ENCODE results near the gene CHRNA3. TPM values are rescaled to one million over a fixed set of nuclear protein-coding genes. Genes with fewer than 3 reads are reported as not detected.

The CHRNA3 gene
- total RNA-seq, 1 donor from 2014 or later: 1.6 TPM

DNA sequence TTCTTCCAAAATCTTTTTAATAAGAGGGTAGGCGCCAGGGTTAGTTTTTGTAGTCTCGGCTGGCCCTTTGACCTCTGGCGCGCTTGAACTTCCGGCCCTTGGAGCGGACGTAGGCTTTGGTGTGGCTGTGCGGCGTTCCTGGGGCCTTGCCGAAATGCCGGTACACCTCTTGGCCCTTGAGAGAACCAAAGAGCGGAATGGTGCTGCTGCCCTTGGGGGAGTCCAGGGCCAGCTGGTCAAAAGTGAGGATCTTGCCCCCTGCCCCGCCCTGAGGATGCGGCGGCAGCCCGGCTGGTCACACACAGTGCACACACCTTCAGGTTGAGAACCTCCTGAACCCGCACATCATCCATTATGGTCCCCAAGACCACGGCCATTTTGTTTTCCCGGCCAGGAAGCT, 40.2 kb upstream of the CHRNA3 start:
- no peaks in the 10 kb centered on the region for H3K4me1 ChIP-seq
- no peaks in the 10 kb centered on the region for H4K20me1 ChIP-seq (ENCODE audit: low read depth)
- H3K27ac ChIP-seq: no peak overlapping the region
- H3K9ac ChIP-seq: no peak overlapping the region
- no peak for TF ChIP-seq EZH2 (IDR thresholded peaks at IDR 0.05)
- Mint-ChIP-seq H3K9me3 (no peaks in the 10 kb centered on the region), H3K27ac (no peak overlapping the region), H3K4me1 (no peaks in the 10 kb centered on the region), H3K4me3 (no peak overlapping the region), H3K36me3 (no peaks in the 10 kb centered on the region), H3K27me3 (ENCODE audit: insufficient read depth, low read depth) (peaks cover 5% of the 10 kb centered on the region)
- no peaks in the 10 kb centered on the region for H3F3A ChIP-seq (ENCODE audit: low read depth)
- H3K9me3 ChIP-seq (ENCODE audit: low read depth): no peaks in the 10 kb centered on the region
- DNase-seq (ENCODE audit: low spot score): no peak
- no peak overlapping the region for H2AFZ ChIP-seq (replicated peaks)
- H3K27me3 ChIP-seq: no peaks in the 10 kb centered on the region
- no peaks in the 10 kb centered on the region for H3K36me3 ChIP-seq
- no peak overlapping the region for H3K4me3 ChIP-seq
- no peaks in the 10 kb centered on the region for H3K79me2 ChIP-seq (ENCODE audit: low read depth)
- no peak overlapping the region for H3K4me2 ChIP-seq

- Histone ChIP-seq H2AFZ (replicated peaks) (no peak overlapping the region), H3K4me3 (no peak overlapping the region), H3K79me2 (ENCODE audit: low read depth) (no peaks in the 10 kb centered on the region), H3K27ac (no peak overlapping the region), H4K20me1 (ENCODE audit: low read depth) (no peaks in the 10 kb centered on the region), H3F3A (ENCODE audit: low read depth) (no peaks in the 10 kb centered on the region), H3K4me1 (no peaks in the 10 kb centered on the region), H3K4me2 (no peak overlapping the region), H3K9me3 (ENCODE audit: low read depth) (no peaks in the 10 kb centered on the region), H3K36me3 (no peaks in the 10 kb centered on the region), H3K9ac (no peak overlapping the region), H3K27me3 (no peaks in the 10 kb centered on the region)
- no peaks in the 10 kb centered on the region for H3K4me1 Mint-ChIP-seq
- H3K9me3 Mint-ChIP-seq: no peaks in the 10 kb centered on the region
- no peak overlapping the region for H3K4me3 Mint-ChIP-seq
- no peaks in the 10 kb centered on the region for H3K36me3 Mint-ChIP-seq
- peaks cover 5% of the 10 kb centered on the region for H3K27me3 Mint-ChIP-seq (ENCODE audit: insufficient read depth, low read depth)
- no peak for TF ChIP-seq CTCF (IDR thresholded peaks at IDR 0.05)
- TF ChIP-seq EZH2phosphoT487 (IDR thresholded peaks at IDR 0.05): no peak
- TF ChIP-seq EZH2 (IDR thresholded peaks at IDR 0.05): no peak
- H3K27ac Mint-ChIP-seq: no peak overlapping the region
- DNase-seq (ENCODE audit: low spot score): no peak
Observed at GRCh38 chr15:78660584-78660983, 39.8 kb upstream of the CHRNA3 start.

DNA sequence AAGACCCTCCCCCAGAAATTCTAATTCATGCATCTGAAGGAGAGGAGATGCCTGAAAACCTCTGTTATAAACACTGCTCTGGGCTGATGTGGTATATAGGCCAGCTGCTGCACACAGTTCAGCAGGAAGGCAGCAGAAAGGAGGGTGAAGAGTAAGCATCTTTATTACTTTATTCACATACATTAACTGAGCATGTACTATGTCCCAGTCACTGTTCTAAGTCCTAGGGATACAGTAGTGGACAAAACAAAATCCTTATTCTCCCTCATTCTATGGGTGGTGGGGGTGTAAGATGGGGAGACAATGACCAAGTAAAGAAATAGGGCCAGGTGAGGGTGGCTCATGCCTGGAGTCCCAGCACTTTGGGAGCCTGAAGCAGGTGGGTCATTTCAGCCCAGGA, 38.0 kb upstream of the CHRNA3 start:
- no peak for DNase-seq (ENCODE audit: low spot score)
- no peaks in the 10 kb centered on the region for H3K36me3 Mint-ChIP-seq
- no peaks in the 10 kb centered on the region for H3F3A ChIP-seq (ENCODE audit: low read depth)

More for the DNA sequence above, 38.0 kb upstream of the CHRNA3 start:
- Histone ChIP-seq H2AFZ (replicated peaks) (no peak overlapping the region), H3K4me3 (no peak overlapping the region), H3K9me3 (ENCODE audit: low read depth) (no peaks in the 10 kb centered on the region), H3K4me1 (no peaks in the 10 kb centered on the region), H3K79me2 (ENCODE audit: low read depth) (no peaks in the 10 kb centered on the region), H3K36me3 (no peaks in the 10 kb centered on the region), H3K4me2 (no peak overlapping the region), H3K27me3 (no peaks in the 10 kb centered on the region), H4K20me1 (ENCODE audit: low read depth) (no peaks in the 10 kb centered on the region), H3K27ac (no peak overlapping the region), H3K9ac (no peak overlapping the region)
- Mint-ChIP-seq H3K4me1 (no peaks in the 10 kb centered on the region), H3K27me3 (ENCODE audit: insufficient read depth, low read depth) (peaks cover 5% of the 10 kb centered on the region), H3K9me3 (no peaks in the 10 kb centered on the region), H3K4me3 (no peak overlapping the region), H3K27ac (no peak overlapping the region)
- no peak for TF ChIP-seq CTCF (IDR thresholded peaks at IDR 0.05)
- no peak for TF ChIP-seq EZH2phosphoT487 (IDR thresholded peaks at IDR 0.05)
- no peak for TF ChIP-seq EZH2 (IDR thresholded peaks at IDR 0.05)

All from neural progenitor cell (in vitro differentiated cells).